DMS53 treated with DMSO at 0.1 percent for 48 hours (cell line): Measurements from ENCODE around the gene DMGDH.
A peak's percentile ranks its signal among the peaks of the same experiment; 100 is the strongest.

Experiments
- DNase-seq: peaks from one replicate; lab custom pipeline; 2025; ENCODE audit not compliant: unreplicated experiment; lab: John Stamatoyannopoulos, UW

Gene DMGDH

DNA sequence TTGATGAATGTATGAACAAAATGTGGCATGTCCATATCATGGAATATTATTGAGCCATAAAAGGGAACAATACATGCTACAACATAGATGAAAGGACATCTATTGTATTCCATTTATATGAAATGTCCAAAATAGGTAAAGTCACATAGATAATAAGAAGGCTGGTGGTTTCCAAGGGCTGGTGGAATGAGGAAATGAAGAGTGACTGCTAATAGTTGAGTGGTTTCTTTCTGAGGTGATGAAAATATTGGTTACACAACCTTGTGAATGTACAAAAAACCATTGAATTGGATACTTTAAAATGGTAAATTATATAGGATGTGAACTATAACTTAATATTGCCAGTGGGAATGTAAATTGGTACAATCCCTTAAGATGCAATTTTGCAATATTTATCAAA lies 89.6 kb downstream of the DMGDH start:
- no peak for DNase-seq

DNA sequence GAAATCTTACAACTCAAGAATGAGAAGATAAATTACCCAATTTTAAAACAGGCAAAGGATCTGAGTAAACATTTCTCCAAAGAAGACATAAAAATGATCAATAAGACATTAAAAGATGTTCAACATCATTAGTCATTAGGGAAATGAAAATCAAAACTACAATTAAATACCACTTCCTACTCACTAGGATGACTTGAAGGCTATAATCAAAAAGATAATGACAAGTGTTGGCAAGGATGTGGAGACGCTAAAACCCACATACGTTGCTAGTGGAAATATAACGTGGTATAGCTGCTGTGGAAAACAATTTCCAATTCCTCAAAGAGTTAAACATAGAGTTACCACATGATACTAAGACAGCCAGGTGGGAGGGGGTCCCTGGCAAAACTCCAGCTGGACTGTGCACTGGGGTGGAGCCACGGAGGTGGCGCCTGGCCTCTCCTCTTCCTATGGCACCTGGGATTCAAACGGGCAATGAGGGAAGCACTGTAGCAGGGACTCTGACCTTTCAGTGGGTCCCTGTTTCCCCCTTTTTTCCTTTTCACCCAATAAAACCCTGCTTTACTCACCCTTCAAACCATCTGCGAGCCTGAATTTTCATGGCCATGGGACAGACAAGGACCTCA lies 90.2 kb downstream of the DMGDH start:
- DNase-seq: no peak

DNA sequence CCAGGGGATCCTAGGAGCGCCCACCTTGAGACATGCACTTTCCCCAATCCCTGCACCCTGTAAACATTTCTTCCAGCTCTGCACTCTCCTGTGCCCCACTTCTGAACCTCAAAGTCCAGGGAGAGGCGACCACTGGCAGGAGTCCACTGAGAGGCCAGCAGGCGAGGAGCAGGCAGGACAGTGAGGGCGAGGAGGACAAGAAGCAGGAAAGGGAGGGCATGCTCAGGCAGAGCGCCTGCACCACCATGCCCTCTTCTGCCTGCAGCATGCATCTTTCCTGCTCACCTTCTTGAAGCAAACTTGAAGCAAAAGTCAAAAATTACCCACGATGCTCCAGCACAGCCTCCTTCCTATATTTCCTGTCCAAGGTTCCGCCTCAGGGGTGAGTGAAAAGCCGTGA lies 94.4 kb downstream of the DMGDH start:
- DNase-seq: no peak

DNA sequence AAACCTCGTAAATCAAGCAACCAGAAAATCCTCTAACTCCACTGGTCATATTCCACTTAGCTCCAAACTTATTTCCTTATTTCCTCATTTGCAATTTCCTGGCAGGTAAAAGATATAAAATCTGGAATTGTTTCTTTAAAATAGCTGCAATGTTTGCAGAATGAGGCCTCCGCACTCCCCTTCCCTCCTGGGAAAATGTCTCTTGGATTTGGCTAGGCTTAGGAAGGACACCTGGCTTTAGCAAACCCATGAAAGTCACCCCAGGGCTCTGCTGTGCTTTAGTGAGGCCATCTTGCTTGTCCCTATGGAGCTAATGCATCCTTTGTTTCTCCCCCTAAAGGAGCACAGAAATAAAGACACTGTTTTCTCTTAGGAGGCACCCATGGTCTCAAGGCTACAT lies 94.9 kb downstream of the DMGDH start:
- DNase-seq: no peak

DNA sequence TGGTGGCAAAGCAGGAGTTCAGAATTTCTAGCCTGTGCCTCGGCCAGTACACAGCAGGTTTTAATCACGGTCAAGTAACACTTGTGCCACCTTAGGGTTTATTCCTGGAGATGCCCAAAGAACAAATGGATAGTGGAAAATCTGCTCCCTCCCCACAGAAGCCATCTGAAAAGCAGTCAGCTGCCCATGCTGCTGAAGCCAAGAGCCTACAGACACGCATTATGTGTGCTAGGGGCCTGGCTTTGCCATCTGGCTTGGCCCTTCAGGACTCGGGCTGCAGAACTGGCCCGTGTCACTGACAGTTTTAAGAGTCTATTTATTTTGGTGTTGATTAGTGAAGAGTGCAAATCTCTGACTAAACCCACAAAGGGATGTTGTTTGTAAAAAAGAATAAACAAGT lies 95.5 kb downstream of the DMGDH start:
- no peak for DNase-seq

DNA sequence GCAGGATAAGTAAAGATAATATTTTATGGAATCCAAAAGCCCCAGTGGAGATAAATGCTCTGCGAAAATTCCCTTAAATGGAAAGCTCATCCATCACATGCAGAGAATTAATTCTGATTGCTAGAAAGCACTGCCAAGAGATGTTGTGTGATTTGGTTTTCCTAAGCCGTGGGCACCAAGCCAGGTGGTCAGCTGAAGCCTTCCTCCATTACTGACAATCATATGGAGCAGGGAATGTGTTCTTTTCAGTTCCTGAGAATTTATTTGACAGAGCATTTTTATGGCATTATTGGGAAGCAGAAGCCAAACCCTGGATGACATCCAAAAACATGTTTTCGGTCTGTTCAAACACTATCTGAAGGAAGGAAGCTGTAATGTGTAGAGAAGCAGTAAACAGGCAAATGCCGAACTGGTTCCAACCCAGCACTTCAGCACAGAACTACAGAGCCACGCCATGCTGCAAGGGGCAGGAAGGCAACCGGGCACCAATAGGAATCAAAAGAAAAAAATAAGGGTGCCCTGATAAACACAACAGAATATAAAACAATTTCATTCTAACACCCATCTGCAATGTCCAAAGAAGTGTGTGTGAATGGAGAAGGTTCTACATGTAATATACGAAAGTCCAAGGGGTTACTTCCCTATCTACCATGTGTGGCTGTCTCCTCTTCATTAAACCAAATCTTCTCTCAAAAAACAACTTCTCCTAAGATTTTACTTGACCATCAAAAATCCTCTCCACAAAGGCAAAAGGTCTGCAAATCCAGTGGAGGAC lies 96.6 kb downstream of the DMGDH start:
- DNase-seq: no peak

DNA sequence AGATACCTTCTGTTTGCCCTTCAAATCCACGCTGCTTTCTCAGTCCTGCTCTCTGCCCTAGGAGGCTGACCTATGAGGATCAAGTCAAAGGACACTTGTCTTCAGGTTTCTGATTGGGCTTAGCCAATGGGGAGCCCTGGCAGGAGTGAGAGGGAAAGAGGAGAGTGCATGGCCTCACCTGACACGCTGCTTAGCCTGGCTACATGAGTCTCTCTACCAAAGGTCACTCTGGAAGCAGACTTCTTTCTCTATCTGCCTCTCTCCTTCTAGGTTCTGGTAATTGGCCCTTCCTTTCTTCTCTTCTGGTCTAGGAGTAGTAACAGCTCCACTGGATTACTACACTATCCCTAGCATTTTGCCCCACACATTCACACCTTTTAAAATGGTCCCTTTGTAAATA lies 97.5 kb downstream of the DMGDH start:
- no peak for DNase-seq

DNA sequence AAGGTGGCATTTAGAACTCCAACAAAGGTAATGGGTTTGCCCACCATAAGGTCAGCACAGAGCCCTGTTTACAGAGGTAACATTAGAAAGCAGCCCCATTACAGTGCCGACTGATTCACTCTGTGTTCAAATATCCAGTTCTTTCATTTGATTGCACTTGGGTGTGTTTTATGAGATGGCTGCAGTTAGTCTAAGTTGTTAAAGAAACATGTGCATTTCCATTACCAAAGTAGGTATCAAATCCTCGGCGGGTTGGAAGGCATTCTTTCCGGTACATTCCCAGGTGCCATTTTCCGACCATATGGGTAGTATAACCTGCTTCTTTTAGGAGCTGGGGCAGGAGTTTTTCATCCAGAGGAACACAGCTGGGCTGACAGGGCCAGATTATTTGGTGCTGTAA lies 100.7 kb downstream of the DMGDH start:
- DNase-seq: no peak

DNA sequence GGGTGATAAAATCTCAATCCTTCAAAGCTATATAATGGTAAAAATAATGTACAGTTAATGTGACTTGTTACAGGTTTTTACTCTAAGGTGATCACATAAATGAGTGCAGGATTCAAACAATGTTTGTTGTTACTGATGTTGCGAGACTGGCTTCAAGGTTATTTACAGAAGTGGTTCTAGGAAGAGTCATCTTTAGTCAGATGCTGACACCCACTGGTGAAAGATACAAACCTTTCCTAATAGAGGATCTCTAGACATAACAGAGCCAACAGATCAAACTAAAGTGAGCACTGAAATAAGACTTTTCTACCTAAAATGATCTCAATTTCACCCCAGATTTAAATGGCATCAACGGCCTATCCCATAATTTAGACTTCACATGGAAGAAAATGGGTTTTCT lies 104.6 kb downstream of the DMGDH start:
- peak; percentile 88 for DNase-seq

DNA sequence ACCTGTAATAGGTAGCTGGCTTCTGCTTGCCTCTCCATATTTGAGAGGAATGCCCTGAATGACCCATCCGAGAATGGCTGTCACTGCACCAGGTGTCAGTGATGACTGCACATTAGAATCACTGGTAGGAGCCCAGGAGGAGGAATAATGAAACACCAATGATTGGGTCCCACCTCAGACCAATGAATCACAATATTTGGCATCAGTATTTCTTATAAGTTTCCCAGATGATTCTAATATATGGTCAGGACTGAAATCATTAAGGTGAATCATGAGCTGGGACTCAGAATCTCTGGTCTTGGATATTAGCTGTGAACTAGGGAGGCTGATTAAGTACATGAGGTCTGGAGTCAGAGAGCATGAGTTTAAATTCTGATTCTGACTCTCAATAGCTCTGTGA lies 107.7 kb downstream of the DMGDH start:
- no peak for DNase-seq

DNA sequence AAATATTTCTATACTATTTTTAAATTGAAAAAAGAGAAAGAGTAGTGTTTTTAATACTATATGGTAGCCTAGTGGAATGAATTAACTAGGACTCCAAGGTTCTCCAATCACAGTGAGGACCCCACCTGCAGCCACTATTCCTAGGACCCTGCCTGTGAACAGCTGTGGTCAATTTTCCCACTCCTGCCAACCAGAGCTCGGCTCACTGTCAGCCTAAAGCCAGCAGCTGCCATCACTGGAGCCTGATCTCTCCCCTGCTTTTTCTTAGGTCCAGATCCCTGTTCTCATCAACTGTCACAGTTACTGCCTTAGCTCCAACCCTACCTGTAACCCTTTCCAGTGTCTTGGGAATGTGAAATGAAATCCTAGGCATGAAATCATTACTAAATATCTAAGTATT lies 109.7 kb downstream of the DMGDH start:
- DNase-seq: no peak

DNA sequence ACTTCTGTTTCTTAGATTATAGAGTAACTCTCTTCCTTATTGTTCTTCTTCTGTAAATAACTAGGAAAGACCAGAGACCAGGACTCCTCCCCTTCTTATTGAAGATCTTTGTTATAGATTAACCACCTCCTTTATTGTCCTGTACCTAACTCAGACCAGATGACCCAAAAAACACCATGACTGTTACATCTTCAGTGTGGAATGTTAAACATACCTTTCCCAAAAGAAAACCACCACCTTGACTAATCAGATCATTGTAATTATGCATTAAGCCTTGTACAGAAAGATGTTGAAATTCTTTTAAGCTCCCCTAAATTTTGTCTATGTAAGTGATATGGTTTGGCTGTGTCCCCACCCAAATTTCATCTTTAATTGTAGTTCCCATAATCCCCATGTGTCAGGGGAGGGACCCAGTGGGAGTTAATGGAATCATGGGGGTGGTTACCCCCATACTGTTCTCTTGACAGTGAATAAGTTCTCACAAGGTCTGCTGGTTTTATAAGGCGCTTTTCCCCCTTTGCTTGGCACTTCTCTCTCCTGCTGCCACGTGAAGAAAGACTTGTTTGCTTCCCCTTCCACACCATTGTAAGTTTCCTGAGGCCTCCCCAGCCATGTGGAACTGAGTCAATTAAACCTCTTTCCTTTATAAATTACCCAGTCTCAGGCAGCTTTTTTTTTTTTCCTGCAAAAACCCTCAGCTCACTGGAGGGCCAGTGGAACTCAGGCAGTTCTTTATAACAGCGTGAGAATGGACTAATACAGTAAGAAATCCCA lies 110.6 kb downstream of the DMGDH start:
- DNase-seq: peak; percentile 16

DNA sequence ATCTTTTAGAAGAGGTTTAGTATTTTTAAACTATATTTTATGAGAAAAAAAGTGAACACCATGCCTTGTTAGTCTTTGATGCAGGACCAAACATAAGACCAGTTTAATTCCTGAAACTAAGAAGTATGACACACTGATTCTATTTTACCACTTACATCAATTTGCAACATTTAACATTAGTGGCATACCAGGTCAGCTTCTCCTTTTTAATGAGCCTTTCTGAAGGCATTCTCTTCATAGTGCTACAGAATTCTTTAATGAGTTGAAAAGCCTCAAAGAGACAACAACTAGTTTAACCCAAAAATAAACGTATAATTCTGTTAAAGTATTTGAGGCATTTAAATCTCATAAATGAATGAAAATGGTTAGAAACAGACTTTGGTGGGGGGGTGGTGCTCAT lies 112.6 kb downstream of the DMGDH start:
- DNase-seq: no peak

DNA sequence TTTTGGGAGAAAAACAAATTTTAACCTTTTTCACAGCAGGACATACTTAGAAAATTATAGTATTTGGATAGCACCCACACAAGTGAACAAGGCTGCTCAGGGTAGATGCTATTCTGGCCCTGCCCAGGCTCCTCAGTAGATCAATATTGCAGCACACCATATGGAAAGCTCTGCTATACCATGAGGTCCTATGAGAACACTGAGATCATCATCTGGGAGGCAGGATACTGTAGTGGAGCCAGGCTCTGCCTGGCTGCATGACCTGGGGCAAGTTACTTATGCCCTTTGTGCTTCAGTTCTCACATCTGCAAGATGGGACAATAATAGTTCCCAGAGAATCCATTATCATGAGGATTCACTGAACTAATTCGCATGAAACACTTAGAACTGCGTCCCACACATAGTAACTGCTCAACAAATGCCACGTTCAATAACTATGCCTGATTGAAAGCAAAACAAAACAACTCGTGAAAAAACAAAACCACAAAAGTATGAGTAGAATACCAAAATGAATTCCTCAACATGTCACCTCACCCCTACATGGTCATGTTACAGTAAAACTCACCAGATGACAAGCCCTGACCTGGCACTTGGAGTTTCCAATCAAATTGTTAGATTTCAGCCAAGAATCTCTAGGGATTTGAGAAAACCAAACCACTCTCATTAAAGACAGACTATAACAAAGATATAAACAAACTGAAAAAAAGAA lies 116.2 kb downstream of the DMGDH start:
- DNase-seq: no peak
